K562 (cell line): ENCODE measurements around the gene SNX17. TPM values are rescaled to one million over a fixed set of nuclear protein-coding genes. Genes with fewer than 3 reads are reported as not detected.

Experiments
- ATAC-seq: fragments of 200-7000 bp; cut with Tn5 transposase; 3 replicates; pipeline ENCODE4 v1.9.1; 2020; ENCODE audit warnings: moderate library complexity
- BruUV-seq: library from RNA; stranded (reverse); fragments of 400-500 nt; replicated peaks from 2 replicates; lab custom pipeline; 2021; lab: Mats Ljungman, UMichigan
- CTCF ChIA-PET: fragments of 300-600 bp; formaldehyde crosslinking; extraction: SDS; loops from one replicate; lab custom pipeline; 2021; ENCODE audit warnings: low intra/inter-chr PET ratio; lab: Yijun Ruan, JAX
- POLR2A ChIA-PET: fragments of 300-600, 350-650 bp; sonication (Branson Sonifier 250); formaldehyde crosslinking; extraction: SDS; loops from one replicate; lab custom pipeline; 2021; ENCODE audit warnings: antibody characterized with exemption, inconsistent platforms; lab: Yijun Ruan, JAX
- DNase-seq, 4 experiments: peaks; one replicate each; pipeline versions ENCODE4 v3.0.0 to v3.0.0-alpha.2; 2011 to 2018; ENCODE audit warnings: low spot score in 3 of 4, mixed read lengths in 3 of 4; ENCODE audit errors: extremely low read depth in 1 of 4
- FAIRE-seq: peaks from 2 replicates; lab custom pipeline; 2011; peaks lifted over from hg19 to GRCh38; lab: Jason Lieb, UNC
- H2AFZ ChIP-seq: 2 replicates; pipeline ENCODE4 v1.6.0; 2011; ENCODE audit warnings: low read depth, low read length, control low read depth, inconsistent platforms
- H3K27ac ChIP-seq: fragments of 200-600 bp; 3 replicates; pipeline ENCODE4 v1.8.0; 2011; ENCODE audit warnings: low read depth, mild to moderate bottlenecking, control low read depth, inconsistent platforms, low read length, moderate library complexity, mixed read lengths; ENCODE audit errors: extremely low read depth
- H3K27me3 ChIP-seq, 2 experiments: fragments of 300-600 bp in 1 of 2; 2 replicates in 1 of 2; 3 replicates in 1 of 2; pipeline versions ENCODE4 v1.6.0 to v1.8.0; 2011; ENCODE audit warnings: inconsistent platforms in 2 of 2, low read length in 2 of 2, mild to moderate bottlenecking in 1 of 2, mixed read lengths in 1 of 2, moderate library complexity in 1 of 2; ENCODE audit not compliant: control insufficient read depth in 2 of 2, insufficient read depth in 2 of 2
- H3K36me3 ChIP-seq: fragments of 300-600 bp; 3 replicates; pipeline ENCODE4 v1.8.0; 2011; ENCODE audit warnings: mild to moderate bottlenecking, low read length, inconsistent platforms; ENCODE audit not compliant: control insufficient read depth, insufficient read depth
- H3K4me1 ChIP-seq, 2 experiments: fragments of 200-600 bp in 1 of 2; replicated peaks in 1 of 2; 2 replicates in 1 of 2; 3 replicates in 1 of 2; pipeline versions ENCODE4 v1.5.1 to v1.8.0; 2011; ENCODE audit warnings: inconsistent platforms in 2 of 2, low read length in 2 of 2, mild to moderate bottlenecking in 1 of 2, mixed read lengths in 1 of 2, moderate library complexity in 1 of 2; ENCODE audit not compliant: control insufficient read depth in 2 of 2, insufficient read depth in 2 of 2
- H3K4me2 ChIP-seq: 2 replicates; pipeline ENCODE4 v1.6.1; 2011; ENCODE audit warnings: low read length, control low read depth, inconsistent platforms, mixed read lengths; ENCODE audit not compliant: insufficient read depth
- H3K4me3 ChIP-seq: fragments of 200-600 bp; sonication (generic), shearing (Covaris generic); 2 replicates; pipeline ENCODE4 v1.5.1; 2016; ENCODE audit warnings: control low read depth, inconsistent platforms
- H3K79me2 ChIP-seq: fragments of 200-600 bp; 3 replicates; pipeline ENCODE4 v1.8.0; 2011; ENCODE audit warnings: low read length, inconsistent platforms; ENCODE audit not compliant: control insufficient read depth, insufficient read depth
- H3K9ac ChIP-seq, 2 experiments: 2 replicates each; pipeline versions ENCODE4 v1.6.0 to v1.6.1; 2011; ENCODE audit warnings: low read depth in 2 of 2, low read length in 2 of 2, control low read depth in 1 of 2, inconsistent platforms in 1 of 2, mild to moderate bottlenecking in 1 of 2, mixed read lengths in 1 of 2; ENCODE audit not compliant: insufficient read depth in 1 of 2
- H3K9me1 ChIP-seq: one replicate; pipeline ENCODE4 v1.6.0; 2011; ENCODE audit warnings: inconsistent platforms, mild to moderate bottlenecking, low read length, moderate library complexity; ENCODE audit not compliant: control insufficient read depth, insufficient read depth
- H3K9me3 ChIP-seq: replicated peaks from 2 replicates; pipeline ENCODE4 v1.5.1; 2011; ENCODE audit warnings: low read depth, low read length, inconsistent platforms; ENCODE audit not compliant: control insufficient read depth, insufficient read depth
- H4K20me1 ChIP-seq: replicated peaks from 2 replicates; pipeline ENCODE4 v1.6.1; 2011; ENCODE audit warnings: low read length, inconsistent platforms, mixed read lengths; ENCODE audit not compliant: control insufficient read depth, insufficient read depth
- CTBP1 ChIP-seq: fragments of 450-650 bp; IDR thresholded peaks from 2 replicates; pipeline ENCODE4 v1.6.1; 2016; ENCODE audit warnings: borderline replicate concordance
- MAFK ChIP-seq: IDR thresholded peaks from 2 replicates; pipeline ENCODE4 v1.6.1; 2011; ENCODE audit warnings: low read length, improper control_type of control experiment
- PHB ChIP-seq: fragments of 250-450 bp; sonication (Bioruptor Pico); IDR thresholded peaks from 2 replicates; pipeline ENCODE4 v1.5.0; 2021
- POLR2AphosphoS2 ChIP-seq: IDR thresholded peaks from 2 replicates; pipeline ENCODE4 v1.6.1; 2012; ENCODE audit warnings: low read length, improper control_type of control experiment
- POLR2G ChIP-seq: fragments of 200-400 bp; formaldehyde crosslinking; IDR thresholded peaks from 2 replicates; pipeline ENCODE4 v1.6.1; 2017; ENCODE audit warnings: low read depth, mild to moderate bottlenecking, antibody characterized with exemption, low read length, moderate library complexity
- ZNF146 ChIP-seq: IDR thresholded peaks from one replicate; pipeline ENCODE4 v1.6.1; 2018; ENCODE audit warnings: missing compliant biosample characterization; ENCODE audit not compliant: unreplicated experiment
- WGBS: fragments of 100-300 bp; shearing (Covaris generic); methylation state at CpG from one replicate; pipeline ENCODE4 v1.1.6; 2016; ENCODE audit warnings: low coverage, mixed read lengths; ENCODE audit not compliant: insufficient coverage; ENCODE audit errors: missing lambda C conversion rate; 5-methylcytosine and 5-hydroxymethylcytosine counted together
- in situ Hi-C: fragments of 300-500 bp; cut with MboI; formaldehyde crosslinking; loops from 4 replicates; pipeline ENCODE4 v1.15.0; 2018; ENCODE audit warnings: inconsistent platforms, mixed read lengths
- intact Hi-C: fragments of 100-400 bp; cut with micrococcal nuclease; formaldehyde crosslinking; loops from 2 replicates; pipeline ENCODE4 v1.14.2; 2022
- polyA plus RNA-seq, 8 experiments: library from polyadenylated mRNA; depleted of rRNA in 4 of 8; stranded (reverse) in 5 of 8; unstranded in 3 of 8; fragments of >200 nt; fragmentation: Nextera tagmentation in 2 of 8; fragmentation: Illumina TruSeq in 1 of 8; extraction: Ambion mirVana in 2 of 8; extraction: Trizol in 1 of 8; gene quantifications; 2 replicates each; pipeline versions ENCODE4 v1.2.1 to v1.2.3, GENCODE V29; 2011 to 2014; ENCODE audit warnings: inconsistent platforms in 1 of 8, missing spikeins in 1 of 8
- total RNA-seq, 7 experiments: library from RNA; depleted of rRNA in 6 of 7; stranded (reverse); fragments of >200 nt in 6 of 7; fragmentation: Illumina TruSeq in 2 of 7; extraction: Trizol in 2 of 7; gene quantifications; 2 replicates each; pipeline versions ENCODE4 v1.2.1 to v1.2.3, GENCODE V29; 2011 to 2021; ENCODE audit warnings: low replicate concordance in 1 of 7
- TF ChIP-seq, protein P1 (sequence below): fragments of 200-400 bp; formaldehyde crosslinking; IDR thresholded peaks from 2 replicates; pipeline ENCODE4 v1.6.1; 2017; ENCODE audit warnings: mild to moderate bottlenecking, low read depth, low read length, moderate library complexity
- TF ChIP-seq, protein P2 (sequence below): sonication (generic); formaldehyde crosslinking; IDR thresholded peaks from 2 replicates; pipeline ENCODE4 v1.8.1; 2023; ENCODE audit warnings: mild to moderate bottlenecking, missing genetic modification reagents

SNX17 gene
- total and polyA plus RNA-seq, 9 of the 15 experiments (the other 6 are each of a cell fraction or from before 2014, with no cell fraction given): 3.0 to 75.7 (median 54.6) TPM

DNA sequence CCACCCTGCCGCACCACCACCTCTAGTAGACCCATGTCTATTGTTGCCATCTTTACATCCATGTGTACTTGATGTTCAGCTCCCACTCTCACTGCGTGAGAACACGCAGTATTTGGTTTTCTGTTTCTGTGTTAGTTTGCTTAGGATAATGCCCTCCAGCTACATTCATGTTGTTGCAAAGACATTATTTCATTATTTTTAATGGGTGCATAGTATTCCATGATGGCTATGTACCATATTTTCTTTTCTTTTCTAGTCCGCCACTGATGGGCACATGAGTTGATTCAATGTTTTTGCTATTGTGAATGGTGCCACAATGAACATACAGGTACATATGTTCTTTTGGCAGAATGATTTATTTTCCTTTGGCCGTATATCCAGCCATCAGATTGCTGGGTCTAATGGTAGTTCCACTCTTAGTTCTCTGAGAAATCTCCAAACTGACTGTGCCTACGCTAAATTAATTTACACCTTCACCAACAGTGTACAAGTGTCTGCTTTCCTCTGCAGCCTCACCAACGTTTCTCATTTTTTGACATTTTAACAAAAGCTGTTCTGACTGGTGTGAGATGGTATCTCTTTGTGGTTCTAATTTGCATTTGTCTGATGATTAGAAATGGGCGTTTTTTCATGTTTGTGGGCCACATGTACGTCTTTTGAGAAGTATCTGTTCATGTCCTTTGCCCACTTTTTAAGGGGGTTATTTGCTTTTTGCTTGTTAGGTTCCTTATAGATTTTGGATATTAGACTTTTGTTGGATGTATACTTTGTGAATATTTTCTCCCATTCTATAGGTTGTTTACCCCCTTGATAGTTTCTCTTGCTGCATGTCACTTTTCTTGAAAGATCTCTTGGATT is 20.6 kb downstream of the SNX17 start:
- no peak overlapping the region for H3K9ac ChIP-seq
- H3K79me2 ChIP-seq: peaks cover 77% of the 10 kb centered on the region
- H2AFZ ChIP-seq: no peak overlapping the region
- peak; percentile 44 for FAIRE-seq
- intact Hi-C loops: no loop called here
- H3K4me1 ChIP-seq: peaks cover 0 to 5% of the 10 kb centered on the region in 2 experiments; a peak in 2 of 5 replicates
- H3K9me3 ChIP-seq: no peaks in the 10 kb centered on the region
- H3K4me2 ChIP-seq: no peak overlapping the region
- no peak for DNase-seq
- POLR2A ChIA-PET: interaction anchor here (0.6 to 1.4 kb wide), 5 partner anchors 11 to 62 kb away, joined by 3 to 4 read pairs (median 3); partner anchors contain the start of gene ZNF513
- WGBS: 85% methylated on average over 9 of the region's 9 CpGs
- no peak overlapping the region for H3K4me3 ChIP-seq
- TF ChIP-seq ZNF146: peak; percentile 39
- TF ChIP-seq PHB (CRISPR knock-in tag): no peak
- TF ChIP-seq, all 486 proteins: peak for 1
- BruUV-seq: TSS peak; percentile 21
- CTCF ChIA-PET: no interaction called here
- Histone ChIP-seq H3K9me1 (no peaks in the 10 kb centered on the region), H3K27ac (no peak overlapping the region), H3K27me3 (no peaks in the 10 kb centered on the region), H3K36me3 (peaks cover 50% of the 10 kb centered on the region), H4K20me1 (peaks cover 2% of the 10 kb centered on the region; the same call in 1 of the 2 replicates)
- in situ Hi-C loops: no loop called here
- no peak for ATAC-seq

DNA sequence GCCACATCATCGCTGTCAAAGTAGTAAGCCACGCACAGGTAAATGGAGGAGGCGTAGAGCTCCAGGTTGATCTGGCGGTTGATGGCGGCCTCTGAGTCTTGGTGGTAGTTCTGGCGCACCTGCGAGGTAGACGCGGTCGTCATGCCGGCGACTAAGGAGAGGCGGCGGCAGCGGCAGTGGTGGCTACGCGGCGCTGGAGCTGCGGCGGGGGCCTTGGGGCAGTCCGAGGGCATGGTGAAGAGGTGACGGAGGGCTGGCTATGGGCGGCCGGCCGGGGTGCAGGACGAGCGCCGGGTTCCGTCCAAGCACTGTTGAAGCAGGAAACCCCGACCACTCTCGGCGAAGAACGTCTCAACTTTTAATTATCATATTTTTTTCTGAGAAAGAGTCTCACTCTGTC is 22.8 kb downstream of the SNX17 start:
- in situ Hi-C loops: no loop called here
- BruUV-seq: no TSS peak
- Histone ChIP-seq H3K9ac (no peak overlapping the region), H3K4me2 (no peak overlapping the region), H3K36me3 (peaks cover 43% of the 10 kb centered on the region; the same call in 2 of the 3 replicates)
- ATAC-seq: no peak
- no peak for TF ChIP-seq CTBP1
- 0 out of 2 replicates have a peak, but pooled peaks have one; percentile 27 for TF ChIP-seq POLR2G
- TF ChIP-seq, protein P1, sequence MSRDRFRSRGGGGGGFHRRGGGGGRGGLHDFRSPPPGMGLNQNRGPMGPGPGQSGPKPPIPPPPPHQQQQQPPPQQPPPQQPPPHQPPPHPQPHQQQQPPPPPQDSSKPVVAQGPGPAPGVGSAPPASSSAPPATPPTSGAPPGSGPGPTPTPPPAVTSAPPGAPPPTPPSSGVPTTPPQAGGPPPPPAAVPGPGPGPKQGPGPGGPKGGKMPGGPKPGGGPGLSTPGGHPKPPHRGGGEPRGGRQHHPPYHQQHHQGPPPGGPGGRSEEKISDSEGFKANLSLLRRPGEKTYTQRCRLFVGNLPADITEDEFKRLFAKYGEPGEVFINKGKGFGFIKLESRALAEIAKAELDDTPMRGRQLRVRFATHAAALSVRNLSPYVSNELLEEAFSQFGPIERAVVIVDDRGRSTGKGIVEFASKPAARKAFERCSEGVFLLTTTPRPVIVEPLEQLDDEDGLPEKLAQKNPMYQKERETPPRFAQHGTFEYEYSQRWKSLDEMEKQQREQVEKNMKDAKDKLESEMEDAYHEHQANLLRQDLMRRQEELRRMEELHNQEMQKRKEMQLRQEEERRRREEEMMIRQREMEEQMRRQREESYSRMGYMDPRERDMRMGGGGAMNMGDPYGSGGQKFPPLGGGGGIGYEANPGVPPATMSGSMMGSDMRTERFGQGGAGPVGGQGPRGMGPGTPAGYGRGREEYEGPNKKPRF: no peak
- TF ChIP-seq POLR2AphosphoS2: no peak
- TF ChIP-seq, protein P2, sequence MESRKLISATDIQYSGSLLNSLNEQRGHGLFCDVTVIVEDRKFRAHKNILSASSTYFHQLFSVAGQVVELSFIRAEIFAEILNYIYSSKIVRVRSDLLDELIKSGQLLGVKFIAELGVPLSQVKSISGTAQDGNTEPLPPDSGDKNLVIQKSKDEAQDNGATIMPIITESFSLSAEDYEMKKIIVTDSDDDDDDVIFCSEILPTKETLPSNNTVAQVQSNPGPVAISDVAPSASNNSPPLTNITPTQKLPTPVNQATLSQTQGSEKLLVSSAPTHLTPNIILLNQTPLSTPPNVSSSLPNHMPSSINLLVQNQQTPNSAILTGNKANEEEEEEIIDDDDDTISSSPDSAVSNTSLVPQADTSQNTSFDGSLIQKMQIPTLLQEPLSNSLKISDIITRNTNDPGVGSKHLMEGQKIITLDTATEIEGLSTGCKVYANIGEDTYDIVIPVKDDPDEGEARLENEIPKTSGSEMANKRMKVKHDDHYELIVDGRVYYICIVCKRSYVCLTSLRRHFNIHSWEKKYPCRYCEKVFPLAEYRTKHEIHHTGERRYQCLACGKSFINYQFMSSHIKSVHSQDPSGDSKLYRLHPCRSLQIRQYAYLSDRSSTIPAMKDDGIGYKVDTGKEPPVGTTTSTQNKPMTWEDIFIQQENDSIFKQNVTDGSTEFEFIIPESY: peak; percentile 80; the same call in 1 of the 2 replicates
- no peak for TF ChIP-seq MAFK
- TF ChIP-seq, all 486 proteins: peak for 2
- FAIRE-seq (no peak), DNase-seq (no peak)
- Histone ChIP-seq H4K20me1 (no peaks in the 10 kb centered on the region; the same call in 1 of the 2 replicates), H3K4me3 (no peak overlapping the region), H3K79me2 (peaks cover 92% of the 10 kb centered on the region), H3K27ac (no peak overlapping the region), H3K27me3 (no peaks in the 10 kb centered on the region), H2AFZ (no peak overlapping the region), H3K9me3 (no peaks in the 10 kb centered on the region), H3K4me1 (peaks cover 0 to 5% of the 10 kb centered on the region in 2 experiments; a peak in 3 of 5 replicates), H3K9me1 (no peaks in the 10 kb centered on the region)
- intact Hi-C loops: no loop called here
- WGBS: 97% methylated on average over 7 of the region's 33 CpGs
- ChIA-PET CTCF (no interaction called here), POLR2A (interaction anchor here (1.2 kb wide), 1 partner anchor 35 kb away, joined by 4 read pairs; no protein-coding TSS in a partner anchor)
